Measurements from ENCODE around the gene RHO.

DNA sequence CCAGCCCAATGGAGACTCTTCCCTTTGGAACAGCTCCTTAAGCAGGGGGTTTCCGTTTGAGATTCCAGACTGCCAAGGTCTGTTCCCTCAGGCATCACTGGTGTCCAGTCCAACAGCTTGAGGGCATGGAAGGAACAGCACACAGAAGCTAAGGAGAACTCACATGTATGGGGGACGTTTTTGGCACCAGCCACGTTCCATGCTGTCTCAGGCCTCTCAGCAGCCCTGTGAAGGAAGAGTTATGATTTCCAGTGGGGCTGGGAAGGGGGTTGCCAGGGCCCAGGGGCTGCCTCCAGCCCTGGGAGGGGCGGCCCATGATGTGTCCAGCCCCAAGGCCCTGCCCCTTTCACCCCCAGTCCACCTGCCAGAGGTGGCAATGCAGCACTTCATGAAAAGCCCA is 7.5 kb upstream of the RHO start:
- TF ChIP-seq, protein P1, sequence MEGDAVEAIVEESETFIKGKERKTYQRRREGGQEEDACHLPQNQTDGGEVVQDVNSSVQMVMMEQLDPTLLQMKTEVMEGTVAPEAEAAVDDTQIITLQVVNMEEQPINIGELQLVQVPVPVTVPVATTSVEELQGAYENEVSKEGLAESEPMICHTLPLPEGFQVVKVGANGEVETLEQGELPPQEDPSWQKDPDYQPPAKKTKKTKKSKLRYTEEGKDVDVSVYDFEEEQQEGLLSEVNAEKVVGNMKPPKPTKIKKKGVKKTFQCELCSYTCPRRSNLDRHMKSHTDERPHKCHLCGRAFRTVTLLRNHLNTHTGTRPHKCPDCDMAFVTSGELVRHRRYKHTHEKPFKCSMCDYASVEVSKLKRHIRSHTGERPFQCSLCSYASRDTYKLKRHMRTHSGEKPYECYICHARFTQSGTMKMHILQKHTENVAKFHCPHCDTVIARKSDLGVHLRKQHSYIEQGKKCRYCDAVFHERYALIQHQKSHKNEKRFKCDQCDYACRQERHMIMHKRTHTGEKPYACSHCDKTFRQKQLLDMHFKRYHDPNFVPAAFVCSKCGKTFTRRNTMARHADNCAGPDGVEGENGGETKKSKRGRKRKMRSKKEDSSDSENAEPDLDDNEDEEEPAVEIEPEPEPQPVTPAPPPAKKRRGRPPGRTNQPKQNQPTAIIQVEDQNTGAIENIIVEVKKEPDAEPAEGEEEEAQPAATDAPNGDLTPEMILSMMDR (IDR thresholded peaks at IDR 0.05; ENCODE audit: low read length) = no peak
- TF ChIP-seq EZH2 (IDR thresholded peaks at IDR 0.05; ENCODE audit: borderline replicate concordance, low read length) = no peak
